GM18861 (cell line): ENCODE data around the gene SH3D21.

ENCODE experiments used
- ATAC-seq: cut with Tn5 transposase; IDR thresholded peaks from one replicate; pipeline ENCODE4 v1.9.1; 2021; ENCODE audit not compliant: unreplicated experiment

Gene SH3D21

GRCh38 chr1:36328713-36329112 lies 22.5 kb downstream of the SH3D21 start:
- ATAC-seq = no peak

- ATAC-seq = no peak
Measured at GRCh38 chr1:36329817-36330216, 23.6 kb downstream of the SH3D21 start.

DNA sequence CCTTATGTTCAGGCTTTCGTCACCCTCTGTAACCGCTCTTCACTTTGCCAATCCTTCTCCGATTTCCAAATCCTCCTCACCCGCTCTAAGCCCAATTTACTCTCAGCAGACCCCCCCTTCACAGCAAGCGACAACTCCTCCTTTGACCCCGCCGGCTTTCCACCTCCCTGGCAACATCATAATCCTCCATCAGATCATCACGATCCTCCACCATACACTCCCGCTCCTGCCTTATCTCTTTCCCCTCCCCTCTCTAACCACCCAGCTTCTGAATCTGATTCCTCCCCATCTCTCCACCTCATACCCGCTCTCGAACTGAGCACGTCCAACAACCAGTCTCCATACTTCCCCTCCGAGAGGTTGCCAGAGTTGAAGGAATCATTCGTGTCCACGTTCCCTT lies 24.8 kb downstream of the SH3D21 start:
- no peak for ATAC-seq

GRCh38 chr1:36337830-36338229 lies 31.7 kb downstream of the SH3D21 start:
- no peak for ATAC-seq

GRCh38 chr1:36339215-36339614 lies 33.0 kb downstream of the SH3D21 start:
- ATAC-seq = no peak

GRCh38 chr1:36339615-36340014 lies 33.4 kb downstream of the SH3D21 start:
- no peak for ATAC-seq

GRCh38 chr1:36341626-36342320 lies 35.6 kb downstream of the SH3D21 start:
- no peak for ATAC-seq

DNA sequence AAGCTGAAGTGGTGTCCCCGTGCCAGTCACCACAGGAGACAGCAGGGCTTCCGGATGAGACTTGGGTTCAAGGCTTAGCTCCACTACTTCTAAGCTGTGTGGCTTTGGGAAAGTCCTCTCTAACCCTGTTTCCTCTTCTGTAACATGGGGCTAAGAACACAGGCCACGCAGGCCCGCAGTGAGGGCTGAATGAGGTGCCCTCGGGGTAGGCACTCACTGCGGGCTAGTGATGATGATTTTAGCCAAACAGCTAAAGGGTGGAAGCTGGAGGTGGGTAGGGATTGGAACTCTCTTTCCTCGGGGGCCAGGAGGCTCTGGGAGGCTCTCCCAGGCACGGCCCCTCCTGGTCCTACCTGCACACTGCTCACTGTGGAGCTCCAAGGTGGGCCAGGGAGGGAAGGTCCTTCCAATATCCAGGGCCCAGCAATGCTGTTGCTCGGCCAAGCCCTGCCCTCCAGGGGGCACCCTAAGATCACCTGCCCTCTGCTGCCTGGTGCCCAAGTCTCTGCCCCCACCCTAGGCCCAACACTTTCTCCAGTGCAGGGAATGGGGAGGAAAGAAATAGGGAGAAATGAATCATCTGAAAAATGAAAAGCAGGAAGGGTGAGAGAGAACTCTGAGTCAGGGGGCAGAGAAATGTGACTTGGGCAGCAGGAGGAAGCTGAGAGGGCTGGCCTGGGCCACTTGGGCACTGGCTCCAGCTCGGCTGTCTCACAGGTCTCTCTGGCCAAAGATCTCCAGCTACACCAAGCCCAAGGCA lies 36.4 kb downstream of the SH3D21 start:
- ATAC-seq = no peak

- ATAC-seq = no peak
Measured at GRCh38 chr1:36343651-36344394, 37.7 kb downstream of the SH3D21 start.

- no peak for ATAC-seq
Measured at GRCh38 chr1:36344395-36344680, 38.2 kb downstream of the SH3D21 start.

DNA sequence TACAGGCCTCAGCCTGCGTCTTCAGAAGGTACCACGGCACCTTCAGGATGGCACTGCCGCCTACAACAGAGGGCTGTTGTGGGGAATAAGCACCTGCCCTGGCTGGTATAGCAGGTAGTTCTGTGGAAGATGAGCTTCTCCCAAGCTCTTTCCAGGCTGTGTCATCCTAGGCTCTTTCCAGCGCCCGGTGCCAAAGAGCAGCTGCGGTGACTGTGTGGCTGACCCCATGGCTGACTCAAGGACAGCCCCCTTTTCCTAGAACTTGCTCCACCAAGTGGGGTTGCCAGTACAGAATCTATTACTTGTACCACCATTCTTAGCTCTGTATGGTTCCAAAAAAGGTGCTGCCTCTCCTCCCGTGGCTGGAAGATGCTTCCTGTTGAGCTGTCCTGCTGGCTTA lies 39.2 kb downstream of the SH3D21 start:
- no peak for ATAC-seq

- no peak for ATAC-seq
Measured at GRCh38 chr1:36346741-36347370, 40.7 kb downstream of the SH3D21 start.

DNA sequence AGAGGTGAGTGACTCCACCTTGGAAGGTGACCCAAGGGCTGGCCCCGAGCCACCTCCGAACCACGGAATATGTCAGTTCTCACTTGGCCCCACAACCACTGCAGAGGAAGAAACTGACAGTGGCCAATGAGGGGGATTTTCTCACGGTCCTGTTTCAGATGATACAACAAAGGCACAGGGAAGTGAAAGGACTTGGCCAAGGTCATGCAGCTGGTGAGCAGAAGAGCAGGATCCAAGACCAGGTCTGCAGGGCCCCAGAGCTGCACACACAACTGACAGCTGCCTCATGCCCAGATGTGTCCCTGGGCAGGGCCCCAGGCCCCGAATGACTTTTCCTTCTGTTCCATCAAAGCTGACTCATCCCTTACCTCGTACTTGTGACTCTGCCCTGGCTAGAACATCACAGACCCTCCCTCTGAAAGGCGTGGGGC lies 43.1 kb downstream of the SH3D21 start:
- ATAC-seq = no peak

GRCh38 chr1:36349839-36350238 lies 43.7 kb downstream of the SH3D21 start:
- ATAC-seq = no peak

GRCh38 chr1:36350659-36351226 lies 44.6 kb downstream of the SH3D21 start:
- no peak for ATAC-seq

GRCh38 chr1:36351227-36351977 lies 45.2 kb downstream of the SH3D21 start:
- ATAC-seq = no peak

- ATAC-seq = no peak
Measured at GRCh38 chr1:36352125-36352909, 46.1 kb downstream of the SH3D21 start.

DNA sequence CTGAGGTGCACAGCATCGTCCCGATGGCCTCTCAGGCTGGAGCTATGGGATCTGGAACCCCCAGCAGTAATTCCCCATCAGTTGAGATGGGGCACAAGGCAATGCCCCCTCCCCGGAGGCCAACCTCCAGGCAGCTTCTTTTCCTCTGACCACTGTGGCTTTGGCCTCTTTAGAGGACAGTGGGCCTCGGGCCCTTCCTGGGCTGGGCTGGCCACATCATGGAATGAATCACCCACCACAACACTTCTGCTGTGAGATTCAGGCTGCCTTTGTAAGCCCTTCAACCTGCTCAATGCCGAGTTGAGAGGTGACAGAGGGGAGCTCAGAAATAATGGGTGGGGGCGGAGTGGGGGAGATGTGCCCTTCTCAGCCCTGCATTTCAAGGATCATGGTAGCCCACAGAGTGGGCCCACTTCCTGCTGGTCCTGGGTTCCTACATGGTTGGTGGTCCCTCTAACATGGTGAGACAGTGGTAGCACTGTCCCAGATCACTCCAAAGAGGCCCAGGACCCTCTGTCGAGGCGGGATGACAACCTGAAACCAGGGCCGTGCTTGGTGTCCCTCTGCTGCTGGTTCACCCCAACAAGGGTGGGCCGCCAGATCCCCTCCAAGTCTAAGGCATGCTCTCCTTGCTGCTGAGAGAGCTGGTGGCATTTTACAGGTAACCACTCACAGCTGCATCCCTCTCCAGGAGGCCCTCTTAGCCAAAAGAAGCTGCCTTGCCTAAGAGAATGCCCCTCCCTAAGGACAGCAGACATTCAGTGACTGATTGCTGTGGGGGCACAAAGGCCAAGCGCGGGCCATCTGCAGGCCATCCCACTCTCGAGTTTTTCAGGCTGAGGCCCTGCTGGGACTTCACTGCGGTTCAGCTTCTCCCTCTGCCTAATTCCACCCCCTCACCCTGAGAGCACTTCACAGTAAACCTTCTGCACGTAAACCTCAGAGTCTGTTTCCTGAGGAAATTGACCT lies 47.0 kb downstream of the SH3D21 start:
- no peak for ATAC-seq

DNA sequence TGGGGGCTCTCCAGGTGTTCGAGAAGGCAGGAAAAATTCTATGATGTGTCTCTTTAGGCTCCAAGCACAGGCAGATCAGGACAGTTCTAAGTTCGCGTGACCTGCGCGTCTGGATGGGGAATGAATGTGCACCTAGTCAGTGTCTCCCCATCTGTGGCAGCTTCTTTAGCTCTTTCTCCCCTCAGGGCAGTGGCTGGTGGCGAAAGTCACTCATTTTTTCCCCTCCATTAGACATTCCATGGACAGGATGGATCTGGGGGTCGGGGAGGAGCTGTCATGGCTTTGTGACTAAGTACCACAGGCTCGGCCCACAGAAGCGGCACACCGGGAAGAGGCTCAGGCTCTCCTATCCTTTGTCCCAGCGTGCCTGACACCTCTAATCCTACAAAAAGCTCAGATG lies 48.3 kb downstream of the SH3D21 start:
- ATAC-seq = no peak
